GM12892 (cell line): ENCODE measurements around the gene CFL1.

ENCODE experiments used
- POLR2A ChIP-seq: IDR thresholded peaks from 2 replicates; pipeline ENCODE4 v1.6.1; 2011; ENCODE audit warnings: low read depth, low read length, control low read depth
- POLR2AphosphoS5 ChIP-seq: IDR thresholded peaks from 2 replicates; pipeline ENCODE4 v1.6.1; 2011; ENCODE audit warnings: low read depth, low read length, control low read depth

DNA sequence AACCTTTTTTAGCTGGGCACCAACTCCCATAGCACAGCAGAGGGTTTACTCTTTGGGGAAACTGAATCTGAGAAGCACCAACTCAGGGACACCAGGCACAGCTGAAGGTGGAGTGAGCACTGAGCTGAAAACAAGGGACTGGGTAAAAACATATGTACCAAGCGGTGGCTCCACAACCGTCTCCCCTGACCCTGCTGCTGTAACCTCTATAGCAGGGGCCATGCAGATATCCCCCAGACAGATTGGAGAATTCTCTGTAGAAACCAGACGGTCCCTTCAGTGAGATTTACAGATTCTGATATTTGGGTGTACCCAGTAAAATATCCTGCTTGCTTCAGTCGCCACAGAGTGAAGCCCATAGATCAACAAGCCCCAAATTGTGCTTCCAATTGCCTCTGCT, 28.5 kb downstream of the CFL1 start:
- TF ChIP-seq POLR2AphosphoS5 = no peak
- no peak for TF ChIP-seq POLR2A
